Vein endothelial cell (primary cell): ENCODE results near the gene PNPLA8. TPM values are rescaled to one million over a fixed set of nuclear protein-coding genes. Genes with fewer than 3 reads are reported as not detected.

Experiments
- total RNA-seq: library from RNA; depleted of rRNA; stranded (reverse); fragments of >200 nt; gene quantifications from 2 replicates; pipeline ENCODE4 v1.2.3, GENCODE V29; 2012

Gene PNPLA8
- total RNA-seq = 17.0 and 27.7 TPM in 2 replicates

GRCh38 chr7:108525985-108526767 is at the start of gene PNPLA8:
TSS of gene PNPLA8 (minus strand) at chr7:108526135. CDS start at chr7:108515491, 10,644 bp downstream.

GRCh38 chr7:108569381-108570145 is 43.6 kb upstream of the PNPLA8 start, which contains the start of the genes DNAJB9 and THAP5:
TSS of gene DNAJB9 (plus strand) at chr7:108569874. CDS start at chr7:108571727, 1,853 bp downstream.
TSS of gene THAP5 (minus strand) at chr7:108569706. CDS start at chr7:108569569, 137 bp downstream.

GRCh38 chr7:108455998-108456677 is 69.8 kb downstream of the PNPLA8 start, which contains the start of gene NRCAM:
TSS of gene NRCAM (minus strand) at chr7:108456436. CDS start at chr7:108240064, 216,372 bp downstream.

Other genes starting within 250 kb of the PNPLA8 start
- 62.4 and 85.1 TPM in 2 replicates for gene NRCAM, start 69.7 kb downstream of the PNPLA8 start, total RNA-seq
- 17.3 and 21.0 TPM in 2 replicates for gene THAP5, start 43.6 kb upstream of the PNPLA8 start, total RNA-seq
- gene DNAJB9, start 43.7 kb upstream of the PNPLA8 start, total RNA-seq = 13.1 and 14.0 TPM in 2 replicates